K562 (cell line): Measurements from ENCODE around the gene AMDHD2. TPM values are rescaled to one million over a fixed set of nuclear protein-coding genes. Genes with fewer than 3 reads are reported as not detected.

ENCODE experiments used
- DIDO1 ChIP-seq: fragments of 450-650 bp; IDR thresholded peaks from 2 replicates; pipeline ENCODE4 v1.6.1; 2016; ENCODE audit warnings: low read depth, missing biosample characterization, missing genetic modification characterization
- ESRRA ChIP-seq: fragments of 450-650 bp; IDR thresholded peaks from 2 replicates; pipeline ENCODE4 v1.6.1; 2014; ENCODE audit warnings: low read depth, mild to moderate bottlenecking, moderate library complexity, borderline replicate concordance
- ETS1 ChIP-seq: conservative IDR thresholded peaks from 2 replicates; pipeline ENCODE4 v1.6.1; 2011; ENCODE audit warnings: low read depth, mild to moderate bottlenecking, low read length; ENCODE audit not compliant: control insufficient read depth
- HNRNPL ChIP-seq: fragments of 200-400 bp; formaldehyde crosslinking; IDR thresholded peaks from 2 replicates; pipeline ENCODE4 v1.6.1; 2017; ENCODE audit warnings: low read depth, mild to moderate bottlenecking, low read length
- MLLT1 ChIP-seq, 2 experiments: fragments of 450-650 bp; IDR thresholded peaks; 2 replicates each; pipeline ENCODE4 v1.6.1; 2016
- NFE2 ChIP-seq: IDR thresholded peaks from 2 replicates; pipeline ENCODE4 v1.6.1; 2014; ENCODE audit warnings: antibody characterized with exemption, low read depth
- POU5F1 ChIP-seq: fragments of 150-350 bp; IDR thresholded peaks from 2 replicates; pipeline ENCODE4 v1.6.1; 2014; ENCODE audit warnings: borderline replicate concordance, low read length, low read depth, mild to moderate bottlenecking; ENCODE audit not compliant: partially characterized antibody
- SIN3A ChIP-seq, 2 experiments: fragments of 150-350 bp in 1 of 2; IDR thresholded peaks; 2 replicates each; pipeline ENCODE4 v1.6.1; 2011 to 2016; ENCODE audit warnings: borderline replicate concordance in 2 of 2, low read depth in 2 of 2, low read length in 2 of 2, mild to moderate bottlenecking in 2 of 2, moderate library complexity in 2 of 2; ENCODE audit not compliant: control insufficient read depth in 1 of 2
- SMAD4 ChIP-seq: fragments of 250-450 bp; sonication (Bioruptor Pico); conservative IDR thresholded peaks from 2 replicates; pipeline ENCODE4 v1.8.0; 2021; ENCODE audit warnings: inconsistent platforms, mild to moderate bottlenecking, moderate library complexity
- SMARCE1 ChIP-seq: fragments of 450-650 bp; IDR thresholded peaks from 2 replicates; pipeline ENCODE4 v1.7.1; 2016; ENCODE audit warnings: mild to moderate bottlenecking
- TFAM ChIP-seq: fragments of 250-450 bp; sonication (Bioruptor Pico); conservative IDR thresholded peaks from 2 replicates; pipeline ENCODE4 v1.5.0; 2021; ENCODE audit warnings: mild to moderate bottlenecking, moderate library complexity
- ZC3H11A ChIP-seq: IDR thresholded peaks from 2 replicates; pipeline ENCODE4 v1.6.1; 2012; ENCODE audit warnings: low read depth, low read length, improper control_type of control experiment
- ZNF395 ChIP-seq: fragments of 200-800 bp; sonication (Bioruptor generic); IDR thresholded peaks from 2 replicates; pipeline ENCODE4 v1.6.1; 2017; ENCODE audit warnings: missing genetic modification characterization, missing compliant biosample characterization
- polyA plus RNA-seq, 8 experiments: library from polyadenylated mRNA; depleted of rRNA in 4 of 8; stranded (reverse) in 5 of 8; unstranded in 3 of 8; fragments of >200 nt; fragmentation: Nextera tagmentation in 2 of 8; fragmentation: Illumina TruSeq in 1 of 8; extraction: Ambion mirVana in 2 of 8; extraction: Trizol in 1 of 8; gene quantifications; 2 replicates each; pipeline versions ENCODE4 v1.2.1 to v1.2.3, GENCODE V29; 2011 to 2014; ENCODE audit warnings: inconsistent platforms in 1 of 8, missing spikeins in 1 of 8
- total RNA-seq, 7 experiments: library from RNA; depleted of rRNA in 6 of 7; stranded (reverse); fragments of >200 nt in 6 of 7; fragmentation: Illumina TruSeq in 2 of 7; extraction: Trizol in 2 of 7; gene quantifications; 2 replicates each; pipeline versions ENCODE4 v1.2.1 to v1.2.3, GENCODE V29; 2011 to 2021; ENCODE audit warnings: low replicate concordance in 1 of 7
- TF ChIP-seq, protein P1 (sequence below): fragments of 200-400 bp; formaldehyde crosslinking; IDR thresholded peaks from 2 replicates; pipeline ENCODE4 v1.6.1; 2017; ENCODE audit warnings: mild to moderate bottlenecking, low read depth, low read length, moderate library complexity
- TF ChIP-seq, protein P2 (sequence below): sonication (generic); formaldehyde crosslinking; IDR thresholded peaks from 2 replicates; pipeline ENCODE4 v1.8.0; 2022; ENCODE audit warnings: missing genetic modification reagents, mild to moderate bottlenecking, borderline replicate concordance
- TF ChIP-seq, protein P3 (sequence below): fragments of 450-650 bp; formaldehyde crosslinking; IDR thresholded peaks from 2 replicates; pipeline ENCODE4 v1.4.0; 2020; ENCODE audit warnings: mild to moderate bottlenecking

AMDHD2 gene
- total and polyA plus RNA-seq, 9 of the 15 experiments (the other 6 are each of a cell fraction or from before 2014, with no cell fraction given): 0.38 to 56.9 (median 18.3) TPM; not detected in 1

- TF ChIP-seq MLLT1 (IDR thresholded peaks at IDR 0.05) (peak in 1 of 2 experiments; percentile 34; a peak in 1 of 4 replicates), DIDO1 (tag) (no peak), SMAD4 (CRISPR knock-in tag) (no peak), POU5F1 (no peak), ETS1 (no peak; the same call in 1 of the 2 replicates), ESRRA (no peak), ZNF395 (no peak), ZC3H11A (no peak), SIN3A (IDR thresholded peaks at IDR 0.05; ENCODE audit: borderline replicate concordance in 2 of 2, control insufficient read depth in 1 of 2, low read depth in 2 of 2, low read length in 2 of 2) (peak in 1 of 2 experiments; percentile 35; a peak in 1 of 4 replicates), NFE2 (no peak), TFAM (CRISPR knock-in tag) (no peak), HNRNPL (no peak), SMARCE1 (no peak)
- TF ChIP-seq, protein P1, sequence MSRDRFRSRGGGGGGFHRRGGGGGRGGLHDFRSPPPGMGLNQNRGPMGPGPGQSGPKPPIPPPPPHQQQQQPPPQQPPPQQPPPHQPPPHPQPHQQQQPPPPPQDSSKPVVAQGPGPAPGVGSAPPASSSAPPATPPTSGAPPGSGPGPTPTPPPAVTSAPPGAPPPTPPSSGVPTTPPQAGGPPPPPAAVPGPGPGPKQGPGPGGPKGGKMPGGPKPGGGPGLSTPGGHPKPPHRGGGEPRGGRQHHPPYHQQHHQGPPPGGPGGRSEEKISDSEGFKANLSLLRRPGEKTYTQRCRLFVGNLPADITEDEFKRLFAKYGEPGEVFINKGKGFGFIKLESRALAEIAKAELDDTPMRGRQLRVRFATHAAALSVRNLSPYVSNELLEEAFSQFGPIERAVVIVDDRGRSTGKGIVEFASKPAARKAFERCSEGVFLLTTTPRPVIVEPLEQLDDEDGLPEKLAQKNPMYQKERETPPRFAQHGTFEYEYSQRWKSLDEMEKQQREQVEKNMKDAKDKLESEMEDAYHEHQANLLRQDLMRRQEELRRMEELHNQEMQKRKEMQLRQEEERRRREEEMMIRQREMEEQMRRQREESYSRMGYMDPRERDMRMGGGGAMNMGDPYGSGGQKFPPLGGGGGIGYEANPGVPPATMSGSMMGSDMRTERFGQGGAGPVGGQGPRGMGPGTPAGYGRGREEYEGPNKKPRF: no peak
- TF ChIP-seq, protein P2, sequence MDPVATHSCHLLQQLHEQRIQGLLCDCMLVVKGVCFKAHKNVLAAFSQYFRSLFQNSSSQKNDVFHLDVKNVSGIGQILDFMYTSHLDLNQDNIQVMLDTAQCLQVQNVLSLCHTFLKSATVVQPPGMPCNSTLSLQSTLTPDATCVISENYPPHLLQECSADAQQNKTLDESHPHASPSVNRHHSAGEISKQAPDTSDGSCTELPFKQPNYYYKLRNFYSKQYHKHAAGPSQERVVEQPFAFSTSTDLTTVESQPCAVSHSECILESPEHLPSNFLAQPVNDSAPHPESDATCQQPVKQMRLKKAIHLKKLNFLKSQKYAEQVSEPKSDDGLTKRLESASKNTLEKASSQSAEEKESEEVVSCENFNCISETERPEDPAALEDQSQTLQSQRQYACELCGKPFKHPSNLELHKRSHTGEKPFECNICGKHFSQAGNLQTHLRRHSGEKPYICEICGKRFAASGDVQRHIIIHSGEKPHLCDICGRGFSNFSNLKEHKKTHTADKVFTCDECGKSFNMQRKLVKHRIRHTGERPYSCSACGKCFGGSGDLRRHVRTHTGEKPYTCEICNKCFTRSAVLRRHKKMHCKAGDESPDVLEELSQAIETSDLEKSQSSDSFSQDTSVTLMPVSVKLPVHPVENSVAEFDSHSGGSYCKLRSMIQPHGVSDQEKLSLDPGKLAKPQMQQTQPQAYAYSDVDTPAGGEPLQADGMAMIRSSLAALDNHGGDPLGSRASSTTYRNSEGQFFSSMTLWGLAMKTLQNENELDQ: no peak
- TF ChIP-seq, protein P3, sequence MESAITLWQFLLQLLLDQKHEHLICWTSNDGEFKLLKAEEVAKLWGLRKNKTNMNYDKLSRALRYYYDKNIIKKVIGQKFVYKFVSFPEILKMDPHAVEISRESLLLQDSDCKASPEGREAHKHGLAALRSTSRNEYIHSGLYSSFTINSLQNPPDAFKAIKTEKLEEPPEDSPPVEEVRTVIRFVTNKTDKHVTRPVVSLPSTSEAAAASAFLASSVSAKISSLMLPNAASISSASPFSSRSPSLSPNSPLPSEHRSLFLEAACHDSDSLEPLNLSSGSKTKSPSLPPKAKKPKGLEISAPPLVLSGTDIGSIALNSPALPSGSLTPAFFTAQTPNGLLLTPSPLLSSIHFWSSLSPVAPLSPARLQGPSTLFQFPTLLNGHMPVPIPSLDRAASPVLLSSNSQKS (CRISPR knock-in tag): no peak
Measured at GRCh38 chr16:2514333-2515179, 5.6 kb upstream of the AMDHD2 start (continued).
